ENCODE measurements around the gene CBFB.

The CBFB gene

DNA sequence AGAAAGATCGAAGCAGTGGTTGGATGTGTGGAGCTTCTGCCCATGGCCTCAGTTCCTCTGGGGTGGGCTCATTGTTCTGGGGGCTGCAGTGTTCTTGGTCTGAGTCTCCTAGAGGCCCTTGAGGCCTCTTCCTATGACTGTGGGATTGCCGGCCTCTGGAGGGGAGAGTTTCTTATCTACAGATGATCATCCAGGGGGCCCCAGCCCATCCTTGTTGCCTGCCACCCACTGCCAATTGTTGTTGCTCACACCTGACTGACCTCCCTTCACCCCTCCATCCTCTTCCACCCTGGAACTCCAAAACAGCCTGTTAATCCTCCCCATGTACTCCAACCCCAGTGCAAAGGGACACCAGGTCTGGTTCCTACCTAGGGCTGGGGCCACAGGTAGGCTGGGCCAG is 116.0 kb downstream of the CBFB start:
- DNase-seq, result no peak

DNA sequence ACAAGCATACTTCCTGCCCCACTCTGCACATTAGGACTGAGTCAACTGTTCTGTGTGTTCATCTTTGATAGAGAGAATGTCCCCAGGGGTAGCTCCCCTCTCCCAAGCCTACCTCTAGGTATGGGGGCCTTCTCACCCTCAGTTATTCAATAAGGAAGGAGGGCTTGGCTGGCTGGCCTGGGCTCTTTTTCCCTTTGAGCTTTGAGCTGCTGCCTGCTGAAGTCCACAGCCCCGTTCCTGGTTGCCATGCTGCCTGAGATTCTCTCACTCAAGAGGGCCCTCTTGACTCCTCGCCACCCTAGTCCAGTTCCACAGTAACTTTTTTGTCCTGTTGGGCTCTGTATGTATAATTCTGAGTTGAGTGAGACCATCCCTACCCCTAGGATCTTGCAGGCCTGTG is 116.8 kb downstream of the CBFB start:
- no peak for DNase-seq

DNA sequence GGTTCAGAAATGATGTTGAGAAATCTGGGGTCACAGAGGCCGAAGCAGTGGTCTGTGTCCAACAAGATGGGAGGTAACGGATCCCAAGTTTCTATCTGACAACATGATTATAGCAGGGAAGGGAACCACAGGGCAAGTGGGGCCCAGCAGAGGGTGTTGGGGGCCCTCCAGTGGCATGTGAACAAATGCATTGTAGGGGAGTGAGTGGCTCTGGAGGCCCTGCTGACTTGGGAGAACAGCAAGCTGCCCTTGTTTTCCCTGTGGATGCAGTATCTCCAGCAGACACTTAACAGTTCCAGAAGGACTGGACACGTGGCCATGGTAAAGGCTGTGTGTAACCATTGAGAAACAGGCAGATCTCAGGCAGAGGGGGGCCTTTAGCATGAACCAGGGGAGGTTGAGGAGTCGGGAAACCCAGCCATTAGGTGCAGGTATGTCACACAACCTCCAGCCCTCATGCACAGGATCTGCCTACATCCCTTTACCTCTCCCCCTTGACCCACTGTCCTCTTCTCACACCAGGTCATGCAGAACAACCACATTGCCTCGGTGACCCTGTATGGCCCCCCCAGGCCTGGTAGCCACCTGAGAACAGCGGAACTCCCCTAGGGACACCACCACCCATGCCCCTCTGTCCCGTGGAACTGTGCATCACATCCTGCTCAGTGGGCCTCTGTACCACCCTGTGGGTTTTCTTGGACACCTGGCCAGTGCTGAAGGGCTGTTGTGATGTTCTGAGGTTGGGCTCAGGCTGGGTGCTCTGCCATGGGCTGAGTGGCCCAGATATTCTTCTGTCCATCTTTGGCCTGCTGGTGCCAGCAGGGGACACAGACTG is 117.8 kb downstream of the CBFB start:
- no peak for DNase-seq

DNA sequence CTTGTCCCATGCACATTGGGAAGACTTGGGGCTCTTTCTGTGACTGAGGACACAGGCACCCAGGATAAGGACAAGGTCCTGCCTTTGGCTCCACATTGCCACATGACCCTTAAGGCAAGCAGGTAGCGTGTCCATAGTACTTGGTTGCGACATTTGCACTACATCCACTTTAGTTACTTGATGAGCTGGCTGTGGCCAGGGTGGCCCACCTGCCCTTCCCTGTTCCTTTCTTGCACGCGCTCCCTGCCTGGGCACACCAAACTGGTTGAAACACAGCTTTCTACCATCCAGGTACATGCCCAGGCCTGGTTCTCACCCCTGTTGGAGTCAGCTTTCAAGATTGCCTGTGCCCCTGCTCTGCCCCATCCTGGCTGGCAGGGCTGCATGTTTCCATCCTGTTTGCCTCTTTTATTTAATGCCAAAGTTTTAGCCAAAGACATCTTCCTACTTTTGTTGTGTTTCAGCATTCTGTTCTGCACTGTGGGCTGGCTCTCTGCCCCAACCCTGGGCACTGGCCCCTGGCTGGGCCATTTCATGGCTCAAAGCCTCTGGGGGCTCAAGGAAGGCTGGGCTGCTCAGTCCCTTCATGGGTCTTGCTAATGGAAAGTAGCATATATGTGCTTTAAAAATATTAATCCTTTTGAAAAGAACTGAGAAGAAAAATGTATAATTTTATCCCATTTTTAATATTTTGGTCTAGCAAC is 118.6 kb downstream of the CBFB start:
- DNase-seq, result no peak

GRCh38 chr16:67148221-67148620 is 119.3 kb downstream of the CBFB start:
- no peak for DNase-seq

- DNase-seq, result no peak
Measured at GRCh38 chr16:67148656-67149275, 119.8 kb downstream of the CBFB start.

GRCh38 chr16:67149276-67150046 is 120.5 kb downstream of the CBFB start:
- no peak for DNase-seq

DNA sequence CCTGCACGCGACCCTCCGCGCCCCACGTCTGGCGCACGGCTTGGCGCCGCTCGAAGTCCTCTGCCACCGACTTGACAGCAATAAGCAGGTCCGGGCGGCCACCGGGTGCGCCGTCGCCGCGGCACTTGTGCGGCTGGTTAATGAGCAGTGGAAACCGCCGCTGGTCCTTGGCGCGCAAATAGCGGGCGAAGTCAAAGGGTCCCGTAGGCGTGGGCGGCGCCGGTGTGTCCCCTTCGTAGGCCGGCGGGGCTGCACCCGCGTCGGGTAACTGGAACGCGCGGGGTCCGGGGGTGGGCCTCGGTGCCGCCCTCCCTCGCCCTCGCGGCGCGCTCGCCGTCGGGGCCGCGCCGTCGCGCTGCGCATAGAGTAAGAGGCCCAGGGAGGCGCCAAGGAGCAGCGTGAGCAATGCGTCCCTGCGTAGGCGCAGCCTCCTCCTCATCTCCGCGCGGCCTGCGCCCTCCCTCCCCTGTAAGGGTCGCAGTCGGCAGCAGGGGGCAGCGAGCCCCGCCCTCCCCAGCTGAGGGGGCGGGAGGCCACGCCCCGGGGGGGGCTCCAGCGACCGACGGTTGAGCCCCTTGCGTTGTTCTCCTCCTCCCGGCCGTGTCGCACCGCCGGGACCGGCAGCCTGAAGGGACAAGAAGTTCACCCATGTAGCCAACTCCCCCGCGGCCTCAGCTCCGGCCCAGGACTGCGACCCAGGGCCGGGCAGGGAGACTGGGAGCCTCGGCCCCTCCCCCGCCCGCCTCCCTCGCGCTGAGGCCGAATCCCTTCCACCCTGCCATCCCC is 121.3 kb downstream of the CBFB start:
- DNase-seq, result peak; percentile 56
